K562 (cell line): ENCODE data around the gene KLKB1. TPM values are rescaled to one million over a fixed set of nuclear protein-coding genes. Genes with fewer than 3 reads are reported as not detected.

Source experiments
- ATAC-seq: fragments of 200-7000 bp; cut with Tn5 transposase; 3 replicates; pipeline ENCODE4 v1.9.1; 2020; ENCODE audit warnings: moderate library complexity
- BruUV-seq: library from RNA; stranded (reverse); fragments of 400-500 nt; replicated peaks from 2 replicates; lab custom pipeline; 2021; lab: Mats Ljungman, UMichigan
- CTCF ChIA-PET: fragments of 300-600 bp; formaldehyde crosslinking; extraction: SDS; loops from one replicate; lab custom pipeline; 2021; ENCODE audit warnings: low intra/inter-chr PET ratio; lab: Yijun Ruan, JAX
- POLR2A ChIA-PET: fragments of 300-600, 350-650 bp; sonication (Branson Sonifier 250); formaldehyde crosslinking; extraction: SDS; loops from one replicate; lab custom pipeline; 2021; ENCODE audit warnings: antibody characterized with exemption, inconsistent platforms; lab: Yijun Ruan, JAX
- DNase-seq, 4 experiments: peaks; one replicate each; pipeline versions ENCODE4 v3.0.0 to v3.0.0-alpha.2; 2011 to 2018; ENCODE audit warnings: low spot score in 3 of 4, mixed read lengths in 3 of 4; ENCODE audit errors: extremely low read depth in 1 of 4
- FAIRE-seq: peaks from 2 replicates; lab custom pipeline; 2011; peaks lifted over from hg19 to GRCh38; lab: Jason Lieb, UNC
- H2AFZ ChIP-seq: 2 replicates; pipeline ENCODE4 v1.6.0; 2011; ENCODE audit warnings: low read depth, low read length, control low read depth, inconsistent platforms
- H3K27ac ChIP-seq: fragments of 200-600 bp; 3 replicates; pipeline ENCODE4 v1.8.0; 2011; ENCODE audit warnings: low read depth, mild to moderate bottlenecking, control low read depth, inconsistent platforms, low read length, moderate library complexity, mixed read lengths; ENCODE audit errors: extremely low read depth
- H3K27me3 ChIP-seq, 2 experiments: fragments of 300-600 bp in 1 of 2; 2 replicates in 1 of 2; 3 replicates in 1 of 2; pipeline versions ENCODE4 v1.6.0 to v1.8.0; 2011; ENCODE audit warnings: inconsistent platforms in 2 of 2, low read length in 2 of 2, mild to moderate bottlenecking in 1 of 2, mixed read lengths in 1 of 2, moderate library complexity in 1 of 2; ENCODE audit not compliant: control insufficient read depth in 2 of 2, insufficient read depth in 2 of 2
- H3K36me3 ChIP-seq: fragments of 300-600 bp; 3 replicates; pipeline ENCODE4 v1.8.0; 2011; ENCODE audit warnings: mild to moderate bottlenecking, low read length, inconsistent platforms; ENCODE audit not compliant: control insufficient read depth, insufficient read depth
- H3K4me1 ChIP-seq, 2 experiments: fragments of 200-600 bp in 1 of 2; replicated peaks in 1 of 2; 2 replicates in 1 of 2; 3 replicates in 1 of 2; pipeline versions ENCODE4 v1.5.1 to v1.8.0; 2011; ENCODE audit warnings: inconsistent platforms in 2 of 2, low read length in 2 of 2, mild to moderate bottlenecking in 1 of 2, mixed read lengths in 1 of 2, moderate library complexity in 1 of 2; ENCODE audit not compliant: control insufficient read depth in 2 of 2, insufficient read depth in 2 of 2
- H3K4me2 ChIP-seq: 2 replicates; pipeline ENCODE4 v1.6.1; 2011; ENCODE audit warnings: low read length, control low read depth, inconsistent platforms, mixed read lengths; ENCODE audit not compliant: insufficient read depth
- H3K4me3 ChIP-seq: fragments of 200-600 bp; sonication (generic), shearing (Covaris generic); 2 replicates; pipeline ENCODE4 v1.5.1; 2016; ENCODE audit warnings: control low read depth, inconsistent platforms
- H3K79me2 ChIP-seq: fragments of 200-600 bp; 3 replicates; pipeline ENCODE4 v1.8.0; 2011; ENCODE audit warnings: low read length, inconsistent platforms; ENCODE audit not compliant: control insufficient read depth, insufficient read depth
- H3K9ac ChIP-seq, 2 experiments: 2 replicates each; pipeline versions ENCODE4 v1.6.0 to v1.6.1; 2011; ENCODE audit warnings: low read depth in 2 of 2, low read length in 2 of 2, control low read depth in 1 of 2, inconsistent platforms in 1 of 2, mild to moderate bottlenecking in 1 of 2, mixed read lengths in 1 of 2; ENCODE audit not compliant: insufficient read depth in 1 of 2
- H3K9me1 ChIP-seq: one replicate; pipeline ENCODE4 v1.6.0; 2011; ENCODE audit warnings: inconsistent platforms, mild to moderate bottlenecking, low read length, moderate library complexity; ENCODE audit not compliant: control insufficient read depth, insufficient read depth
- H3K9me3 ChIP-seq: replicated peaks from 2 replicates; pipeline ENCODE4 v1.5.1; 2011; ENCODE audit warnings: low read depth, low read length, inconsistent platforms; ENCODE audit not compliant: control insufficient read depth, insufficient read depth
- H4K20me1 ChIP-seq: replicated peaks from 2 replicates; pipeline ENCODE4 v1.6.1; 2011; ENCODE audit warnings: low read length, inconsistent platforms, mixed read lengths; ENCODE audit not compliant: control insufficient read depth, insufficient read depth
- CBX1 ChIP-seq: sonication (generic); IDR thresholded peaks from 2 replicates; pipeline ENCODE4 v1.6.1; 2016; ENCODE audit warnings: antibody characterized with exemption, low read depth, mild to moderate bottlenecking
- FOSL1 ChIP-seq: fragments of 200-800 bp; sonication (Bioruptor generic); conservative IDR thresholded peaks from 2 replicates; pipeline ENCODE4 v1.6.1; 2016; ENCODE audit warnings: missing genetic modification characterization, missing compliant biosample characterization
- NELFE ChIP-seq: IDR thresholded peaks from 2 replicates; pipeline ENCODE4 v1.6.1; 2011; ENCODE audit warnings: mild to moderate bottlenecking; ENCODE audit not compliant: insufficient read depth, insufficient read length
- ZNF212 ChIP-seq: fragments of 450-650 bp; formaldehyde crosslinking; IDR thresholded peaks from 2 replicates; pipeline ENCODE4 v1.4.0; 2020; ENCODE audit warnings: mild to moderate bottlenecking
- ZNF280B ChIP-seq: fragments of 250-450 bp; sonication (Bioruptor Pico); IDR thresholded peaks from 2 replicates; pipeline ENCODE4 v1.5.1; 2021; ENCODE audit warnings: mild to moderate bottlenecking
- ZNF583 ChIP-seq: fragments of 250-450 bp; sonication (Bioruptor Pico); IDR thresholded peaks from 2 replicates; pipeline ENCODE4 v1.4.0; 2020
- ZNF584 ChIP-seq: fragments of 200-800 bp; sonication (Bioruptor generic); IDR thresholded peaks from 2 replicates; pipeline ENCODE4 v1.6.1; 2016; ENCODE audit warnings: low read depth, mild to moderate bottlenecking, missing genetic modification characterization, missing compliant biosample characterization
- WGBS: fragments of 100-300 bp; shearing (Covaris generic); methylation state at CpG from one replicate; pipeline ENCODE4 v1.1.6; 2016; ENCODE audit warnings: low coverage, mixed read lengths; ENCODE audit not compliant: insufficient coverage; ENCODE audit errors: missing lambda C conversion rate; 5-methylcytosine and 5-hydroxymethylcytosine counted together
- in situ Hi-C: fragments of 300-500 bp; cut with MboI; formaldehyde crosslinking; loops from 4 replicates; pipeline ENCODE4 v1.15.0; 2018; ENCODE audit warnings: inconsistent platforms, mixed read lengths
- intact Hi-C: fragments of 100-400 bp; cut with micrococcal nuclease; formaldehyde crosslinking; loops from 2 replicates; pipeline ENCODE4 v1.14.2; 2022
- polyA plus RNA-seq, 8 experiments: library from polyadenylated mRNA; depleted of rRNA in 4 of 8; stranded (reverse) in 5 of 8; unstranded in 3 of 8; fragments of >200 nt; fragmentation: Nextera tagmentation in 2 of 8; fragmentation: Illumina TruSeq in 1 of 8; extraction: Ambion mirVana in 2 of 8; extraction: Trizol in 1 of 8; gene quantifications; 2 replicates each; pipeline versions ENCODE4 v1.2.1 to v1.2.3, GENCODE V29; 2011 to 2014; ENCODE audit warnings: inconsistent platforms in 1 of 8, missing spikeins in 1 of 8
- total RNA-seq, 7 experiments: library from RNA; depleted of rRNA in 6 of 7; stranded (reverse); fragments of >200 nt in 6 of 7; fragmentation: Illumina TruSeq in 2 of 7; extraction: Trizol in 2 of 7; gene quantifications; 2 replicates each; pipeline versions ENCODE4 v1.2.1 to v1.2.3, GENCODE V29; 2011 to 2021; ENCODE audit warnings: low replicate concordance in 1 of 7
- TF ChIP-seq, protein P1 (sequence below): fragments of 450-650 bp; IDR thresholded peaks from 2 replicates; pipeline ENCODE4 v1.6.1; 2016; ENCODE audit warnings: missing biosample characterization, missing genetic modification characterization

KLKB1 gene
- total and polyA plus RNA-seq, 9 of the 15 experiments (the other 6 are each of a cell fraction or from before 2014, with no cell fraction given), result 0.27 TPM; not detected in 8

GRCh38 chr4:186266729-186267456 lies 39.6 kb downstream of the KLKB1 start:
- Histone ChIP-seq H3K9ac (no peak overlapping the region), H3K27me3 (peaks cover 17 to 21% of the 10 kb centered on the region in 2 experiments; a peak in 4 of 5 replicates), H3K9me1 (no peaks in the 10 kb centered on the region), H4K20me1 (no peaks in the 10 kb centered on the region), H3K27ac (no peak overlapping the region), H3K9me3 (no peaks in the 10 kb centered on the region), H3K4me2 (no peak overlapping the region), H3K79me2 (no peaks in the 10 kb centered on the region), H3K4me1 (no peaks in the 10 kb centered on the region), H3K4me3 (no peak overlapping the region), H3K36me3 (no peaks in the 10 kb centered on the region), H2AFZ (no peak overlapping the region)
- no peak for TF ChIP-seq ZNF280B
- no peak for TF ChIP-seq FOSL1 (tag)
- TF ChIP-seq, protein P1, sequence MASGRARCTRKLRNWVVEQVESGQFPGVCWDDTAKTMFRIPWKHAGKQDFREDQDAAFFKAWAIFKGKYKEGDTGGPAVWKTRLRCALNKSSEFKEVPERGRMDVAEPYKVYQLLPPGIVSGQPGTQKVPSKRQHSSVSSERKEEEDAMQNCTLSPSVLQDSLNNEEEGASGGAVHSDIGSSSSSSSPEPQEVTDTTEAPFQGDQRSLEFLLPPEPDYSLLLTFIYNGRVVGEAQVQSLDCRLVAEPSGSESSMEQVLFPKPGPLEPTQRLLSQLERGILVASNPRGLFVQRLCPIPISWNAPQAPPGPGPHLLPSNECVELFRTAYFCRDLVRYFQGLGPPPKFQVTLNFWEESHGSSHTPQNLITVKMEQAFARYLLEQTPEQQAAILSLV, result no peak
- TF ChIP-seq ZNF584 (CRISPR knock-in tag), result no peak
- TF ChIP-seq NELFE, result no peak
- no peak for TF ChIP-seq CBX1
- no peak for TF ChIP-seq ZNF583 (CRISPR knock-in tag)
- no peak for TF ChIP-seq ZNF212 (CRISPR knock-in tag)
- ATAC-seq, result no peak
- DNase-seq, result no peak
- ChIA-PET CTCF (no interaction called here), POLR2A (no interaction called here)
- in situ Hi-C loops (no loop called here), intact Hi-C loops (no loop called here)
- FAIRE-seq, result no peak
- 2% methylated on average over 8 of the region's 8 CpGs for WGBS
- no TSS peak for BruUV-seq
